ENCODE results near the gene RAP1B. TPM values are rescaled to one million over a fixed set of nuclear protein-coding genes. Genes with fewer than 3 reads are reported as not detected.
A peak's percentile ranks its signal among the peaks of the same experiment; 100 is the strongest.

Gene RAP1B
- total and polyA plus RNA-seq, 2 of the 13 experiments (the other 11 are each of a cell fraction or from before 2014, with no cell fraction given) = 71.1 to 92.7 TPM

GRCh38 chr12:68686595-68687521 lies 76.2 kb downstream of the RAP1B start, which contains the start of gene NUP107 (continued):
- TF ChIP-seq, protein P1, sequence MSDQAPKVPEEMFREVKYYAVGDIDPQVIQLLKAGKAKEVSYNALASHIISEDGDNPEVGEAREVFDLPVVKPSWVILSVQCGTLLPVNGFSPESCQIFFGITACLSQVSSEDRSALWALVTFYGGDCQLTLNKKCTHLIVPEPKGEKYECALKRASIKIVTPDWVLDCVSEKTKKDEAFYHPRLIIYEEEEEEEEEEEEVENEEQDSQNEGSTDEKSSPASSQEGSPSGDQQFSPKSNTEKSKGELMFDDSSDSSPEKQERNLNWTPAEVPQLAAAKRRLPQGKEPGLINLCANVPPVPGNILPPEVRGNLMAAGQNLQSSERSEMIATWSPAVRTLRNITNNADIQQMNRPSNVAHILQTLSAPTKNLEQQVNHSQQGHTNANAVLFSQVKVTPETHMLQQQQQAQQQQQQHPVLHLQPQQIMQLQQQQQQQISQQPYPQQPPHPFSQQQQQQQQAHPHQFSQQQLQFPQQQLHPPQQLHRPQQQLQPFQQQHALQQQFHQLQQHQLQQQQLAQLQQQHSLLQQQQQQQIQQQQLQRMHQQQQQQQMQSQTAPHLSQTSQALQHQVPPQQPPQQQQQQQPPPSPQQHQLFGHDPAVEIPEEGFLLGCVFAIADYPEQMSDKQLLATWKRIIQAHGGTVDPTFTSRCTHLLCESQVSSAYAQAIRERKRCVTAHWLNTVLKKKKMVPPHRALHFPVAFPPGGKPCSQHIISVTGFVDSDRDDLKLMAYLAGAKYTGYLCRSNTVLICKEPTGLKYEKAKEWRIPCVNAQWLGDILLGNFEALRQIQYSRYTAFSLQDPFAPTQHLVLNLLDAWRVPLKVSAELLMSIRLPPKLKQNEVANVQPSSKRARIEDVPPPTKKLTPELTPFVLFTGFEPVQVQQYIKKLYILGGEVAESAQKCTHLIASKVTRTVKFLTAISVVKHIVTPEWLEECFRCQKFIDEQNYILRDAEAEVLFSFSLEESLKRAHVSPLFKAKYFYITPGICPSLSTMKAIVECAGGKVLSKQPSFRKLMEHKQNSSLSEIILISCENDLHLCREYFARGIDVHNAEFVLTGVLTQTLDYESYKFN (CRISPR knock-in tag; conservative IDR thresholded peaks at IDR 0.05) = peak; percentile 70
- TF ChIP-seq HOXA5 (CRISPR knock-in tag; IDR thresholded peaks at IDR 0.05) (peak; percentile 74; the same call in 1 of the 2 replicates), MED1 (CRISPR knock-in tag; IDR thresholded peaks at IDR 0.05) (peak; percentile 83), ZBTB38 (CRISPR knock-in tag; IDR thresholded peaks at IDR 0.05) (no peak; the same call in 1 of the 2 replicates), ZFP41 (CRISPR knock-in tag; IDR thresholded peaks at IDR 0.05; ENCODE audit: borderline replicate concordance) (no peak), SNAI1 (CRISPR knock-in tag; IDR thresholded peaks at IDR 0.05; ENCODE audit: borderline replicate concordance) (no peak), NFIB (CRISPR knock-in tag; IDR thresholded peaks at IDR 0.05; ENCODE audit: borderline replicate concordance) (no peak), NFKB2 (CRISPR knock-in tag; IDR thresholded peaks at IDR 0.05; ENCODE audit: borderline replicate concordance) (peak; percentile 76; the same call in 1 of the 2 replicates), BCL6 (CRISPR knock-in tag; IDR thresholded peaks at IDR 0.05) (peak; percentile 72; the same call in 1 of the 2 replicates), ZNF749 (CRISPR knock-in tag; IDR thresholded peaks at IDR 0.05; ENCODE audit: borderline replicate concordance) (no peak; the same call in 1 of the 2 replicates), TCF7 (IDR thresholded peaks at IDR 0.05; ENCODE audit: low read depth) (no peak), ATF7-NPFF (CRISPR knock-in tag; IDR thresholded peaks at IDR 0.05; ENCODE audit: low read depth) (peak; percentile 72; the same call in 1 of the 2 replicates), SCMH1 (CRISPR knock-in tag; IDR thresholded peaks at IDR 0.05; ENCODE audit: borderline replicate concordance) (no peak), FOXO1 (CRISPR knock-in tag; IDR thresholded peaks at IDR 0.05) (peak; percentile 56; the same call in 1 of the 2 replicates), FOSL2 (CRISPR knock-in tag; IDR thresholded peaks at IDR 0.05) (peak; percentile 64), MZF1 (CRISPR knock-in tag; IDR thresholded peaks at IDR 0.05; ENCODE audit: borderline replicate concordance) (no peak), FLYWCH1 (CRISPR knock-in tag; IDR thresholded peaks at IDR 0.05) (no peak), ZNF563 (CRISPR knock-in tag; IDR thresholded peaks at IDR 0.05) (peak; percentile 68; the same call in 1 of the 2 replicates), STAT6 (CRISPR knock-in tag; IDR thresholded peaks at IDR 0.05; ENCODE audit: borderline replicate concordance) (peak; percentile 96; the same call in 1 of the 2 replicates)

Data from HepG2 (cell line).